GM15510 (cell line): ENCODE results near the gene FAU.
A peak's percentile ranks its signal among the peaks of the same experiment; 100 is the strongest.

ENCODE experiments used
- POLR2A ChIP-seq: IDR thresholded peaks from 3 replicates; pipeline ENCODE4 v1.6.1; 2011; ENCODE audit warnings: borderline replicate concordance; ENCODE audit not compliant: insufficient read length; ENCODE audit errors: extremely low read depth

FAU gene

GRCh38 chr11:65121865-65122696 is at the start of gene FAU, which contains the start of gene MRPL49:
FAU (minus strand) TSS chr11:65122134; CDS start chr11:65121813, 321 bp downstream.
MRPL49 (plus strand) TSS chr11:65122321; CDS start chr11:65122347, 26 bp downstream.
- TF ChIP-seq POLR2A = peak; percentile 94

- TF ChIP-seq POLR2A = no peak
These were observed 48.2 kb upstream of the FAU start, which contains the start of gene SPDYC for GRCh38 chr11:65170058-65170534. SPDYC (plus strand) TSS chr11:65170233; CDS start chr11:65171358, 1,125 bp downstream.

- TF ChIP-seq POLR2A = no peak
These were observed 47.3 kb upstream of the FAU start for GRCh38 chr11:65169164-65169641.

- TF ChIP-seq POLR2A = no peak
These were observed 45.7 kb upstream of the FAU start for GRCh38 chr11:65167656-65168055.

GRCh38 chr11:65166893-65167292 is 45.0 kb upstream of the FAU start:
- TF ChIP-seq POLR2A = no peak

- no peak for TF ChIP-seq POLR2A
These were observed 43.7 kb upstream of the FAU start for GRCh38 chr11:65165410-65166317.

GRCh38 chr11:65163684-65164083 is 41.8 kb upstream of the FAU start:
- TF ChIP-seq POLR2A = no peak

GRCh38 chr11:65160643-65161042 is 38.7 kb upstream of the FAU start:
- TF ChIP-seq POLR2A = no peak

GRCh38 chr11:65159012-65159411 is 37.1 kb upstream of the FAU start:
- no peak for TF ChIP-seq POLR2A

GRCh38 chr11:65157336-65157735 is 35.4 kb upstream of the FAU start:
- no peak for TF ChIP-seq POLR2A

GRCh38 chr11:65156926-65157325 is 35.0 kb upstream of the FAU start:
- TF ChIP-seq POLR2A = no peak

- TF ChIP-seq POLR2A = no peak
These were observed 34.3 kb upstream of the FAU start for GRCh38 chr11:65156256-65156655.

- TF ChIP-seq POLR2A = no peak
These were observed 30.2 kb upstream of the FAU start for GRCh38 chr11:65152122-65152521.

- no peak for TF ChIP-seq POLR2A
These were observed 29.5 kb upstream of the FAU start for GRCh38 chr11:65151331-65151899.
